Aorta (tissue), 5 donors: ENCODE measurements around the gene GALR2. TPM values are rescaled to one million over a fixed set of nuclear protein-coding genes. Genes with fewer than 3 reads are reported as not detected.

Source experiments
- ATAC-seq: fragments of 200-7000 bp; cut with Tn5 transposase; one replicate; pipeline ENCODE4 v1.9.1; 2022; ENCODE audit warnings: moderate library complexity; ENCODE audit not compliant: low FRiP score
- DNase-seq, 2 donors: peaks; one replicate each; pipeline ENCODE4 v3.0.0-alpha.2; 2020
- H3K27ac ChIP-seq, 2 donors: one replicate each; pipeline ENCODE4 v1.5.1; 2013; ENCODE audit warnings: low read length in 2 of 2, mild to moderate bottlenecking in 2 of 2, moderate library complexity in 2 of 2, control low read depth in 1 of 2, inconsistent platforms in 1 of 2, low read depth in 1 of 2
- H3K27me3 ChIP-seq, 2 donors: one replicate each; pipeline ENCODE4 v1.6.1; 2013; ENCODE audit warnings: control low read depth in 1 of 2, low read length in 1 of 2, mild to moderate bottlenecking in 1 of 2, moderate library complexity in 1 of 2; ENCODE audit not compliant: insufficient read depth in 2 of 2, control insufficient read depth in 1 of 2
- H3K36me3 ChIP-seq, 2 donors: one replicate each; pipeline ENCODE4 v1.6.1; 2013; ENCODE audit warnings: control low read depth in 1 of 2, low read length in 1 of 2, mild to moderate bottlenecking in 1 of 2; ENCODE audit not compliant: insufficient read depth in 2 of 2, control insufficient read depth in 1 of 2
- H3K4me1 ChIP-seq, 2 donors: one replicate each; pipeline ENCODE4 v1.6.1; 2013; ENCODE audit warnings: low read length in 2 of 2, control low read depth in 1 of 2, mild to moderate bottlenecking in 1 of 2, moderate library complexity in 1 of 2; ENCODE audit not compliant: insufficient read depth in 2 of 2, control insufficient read depth in 1 of 2
- H3K4me3 ChIP-seq, 2 donors: one replicate each; pipeline ENCODE4 v1.5.1; 2013; ENCODE audit warnings: low read length in 2 of 2, control low read depth in 1 of 2, mild to moderate bottlenecking in 1 of 2
- H3K9me3 ChIP-seq: one replicate; pipeline ENCODE4 v1.6.1; 2013; ENCODE audit warnings: mild to moderate bottlenecking, low read length; ENCODE audit not compliant: control insufficient read depth
- WGBS, 2 donors: extraction: QIAGEN DNeasy Blood & Tissue Kit; methylation state at CpG; one replicate each; pipeline ENCODE4 v1.1.7; 2013; 5-methylcytosine and 5-hydroxymethylcytosine counted together
- intact Hi-C, 2 donors: fragments of 100-400 bp; cut with DNase I; formaldehyde crosslinking; loops; one replicate each; pipeline versions ENCODE4 v1.14.2 to v1.15.0; 2022
- long read RNA-seq, 2 donors: library from polyadenylated mRNA; unstranded; transcript quantifications; one replicate each; pipeline ENCODE4 v2.0.0, GENCODE V29; 2020 to 2021
- polyA plus RNA-seq, 2 donors: library from polyadenylated mRNA; stranded (reverse); fragments of 200-250 nt; gene quantifications; one replicate each; pipeline ENCODE4 v1.2.3, GENCODE V29; 2013
- total RNA-seq, 2 donors: library from RNA; stranded (reverse); fragmentation: NEBNext Ultra II Directional; extraction: Animal tissue kit (Norgen Biotek cat#: 25700); gene quantifications; one replicate each; pipeline ENCODE4 v1.2.1, GENCODE V29; 2021
- donor health status: healthy with polysubstance abuse.
- donor health status: Bipolar disorder and iron deficiency.
- donor health status: DM: no; HTN: no; CAD: no.
- donor health status: DM: no; HTN: no; CAD: no.
- donor health status: DM: yes; HTN: yes; CAD: no.

Gene GALR2
- total RNA-seq (not detected), polyA plus RNA-seq (not detected)
- long read RNA-seq, donor 1 = 0 reads
- long read RNA-seq, donor 2 = 0 reads

- Histone ChIP-seq H3K9me3 (no peaks in the 10 kb centered on the region), H3K27me3 (no peaks in the 10 kb centered on the region), H3K36me3 (no peaks in the 10 kb centered on the region), H3K27ac (no peak within 1 kb of the TSS), H3K4me1 (no peaks in the 10 kb centered on the region), H3K4me3 (no peak within 1 kb of the TSS)
- DNase-seq (no peak), ATAC-seq (no peak)
- 2% methylated on average over 86 to 92 of the region's 92 CpGs for WGBS, 2 donors
- intact Hi-C loops = no loop called here
Measured at GRCh38 chr17:76074390-76075363, at the start of gene GALR2. Gene GALR2, plus strand, starts transcription at chr17:76074781. Its CDS starts 103 bp downstream, at chr17:76074884.

DNA sequence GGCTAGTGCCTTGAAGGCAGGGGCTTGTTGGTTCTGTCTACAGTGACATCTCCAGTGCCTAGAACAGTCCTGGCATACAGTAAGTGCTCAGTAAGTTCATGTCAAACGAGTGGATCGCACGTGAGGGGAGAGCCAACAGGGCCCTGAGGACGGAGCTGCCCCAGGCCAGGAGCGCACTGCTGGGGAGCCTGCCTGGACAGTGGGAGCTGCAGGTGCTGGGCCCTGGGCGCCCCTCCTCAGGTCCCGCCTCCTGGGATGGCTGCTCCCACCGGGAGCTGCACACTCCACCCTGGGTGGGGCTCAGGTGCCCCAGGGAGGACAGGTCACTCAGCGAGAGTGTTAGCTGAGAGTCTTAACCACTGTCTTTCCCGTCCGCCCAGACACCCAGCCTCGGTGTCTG lies 49.3 kb upstream of the GALR2 start:
- DNase-seq (no peak), ATAC-seq (no peak)
- Histone ChIP-seq H3K27me3 (no peaks in the 10 kb centered on the region), H3K4me1 (no peaks in the 10 kb centered on the region), H3K27ac (no peak overlapping the region), H3K36me3 (no peaks in the 10 kb centered on the region), H3K9me3 (no peaks in the 10 kb centered on the region), H3K4me3 (no peak overlapping the region)
- intact Hi-C loops = no loop called here
- 89 to 91% methylated on average over 12 of the region's 12 CpGs for WGBS, 2 donors

DNA sequence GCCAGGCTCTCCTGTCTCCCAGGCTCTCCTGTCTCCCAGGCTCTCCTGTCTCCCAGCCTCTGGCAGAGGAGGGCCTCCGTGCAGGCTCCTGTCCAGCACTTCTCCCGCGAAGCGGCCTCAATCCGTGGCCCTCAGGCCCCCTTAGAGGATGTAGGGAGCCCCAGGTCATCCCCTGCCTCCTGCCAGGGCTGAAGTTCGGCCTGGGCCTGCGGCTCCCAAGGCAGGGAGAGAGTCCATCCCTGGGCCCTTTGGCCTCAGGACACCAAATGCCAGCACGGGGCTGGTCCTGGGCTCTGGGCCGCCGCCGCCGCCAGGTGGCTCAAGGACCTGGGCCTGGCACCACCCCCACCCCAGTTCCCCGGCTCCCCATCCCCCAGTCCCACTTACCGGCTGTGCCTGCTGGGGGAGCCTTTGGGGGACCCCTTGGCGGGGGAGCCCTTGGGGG lies 47.8 kb upstream of the GALR2 start:
- Histone ChIP-seq H3K27ac (no peak overlapping the region), H3K27me3 (no peaks in the 10 kb centered on the region), H3K36me3 (no peaks in the 10 kb centered on the region), H3K4me3 (no peak overlapping the region), H3K4me1 (no peaks in the 10 kb centered on the region), H3K9me3 (no peaks in the 10 kb centered on the region)
- intact Hi-C loops = no loop called here
- 82 to 83% methylated on average over 15 of the region's 15 CpGs for WGBS, 2 donors
- ATAC-seq (no peak), DNase-seq (no peak)

DNA sequence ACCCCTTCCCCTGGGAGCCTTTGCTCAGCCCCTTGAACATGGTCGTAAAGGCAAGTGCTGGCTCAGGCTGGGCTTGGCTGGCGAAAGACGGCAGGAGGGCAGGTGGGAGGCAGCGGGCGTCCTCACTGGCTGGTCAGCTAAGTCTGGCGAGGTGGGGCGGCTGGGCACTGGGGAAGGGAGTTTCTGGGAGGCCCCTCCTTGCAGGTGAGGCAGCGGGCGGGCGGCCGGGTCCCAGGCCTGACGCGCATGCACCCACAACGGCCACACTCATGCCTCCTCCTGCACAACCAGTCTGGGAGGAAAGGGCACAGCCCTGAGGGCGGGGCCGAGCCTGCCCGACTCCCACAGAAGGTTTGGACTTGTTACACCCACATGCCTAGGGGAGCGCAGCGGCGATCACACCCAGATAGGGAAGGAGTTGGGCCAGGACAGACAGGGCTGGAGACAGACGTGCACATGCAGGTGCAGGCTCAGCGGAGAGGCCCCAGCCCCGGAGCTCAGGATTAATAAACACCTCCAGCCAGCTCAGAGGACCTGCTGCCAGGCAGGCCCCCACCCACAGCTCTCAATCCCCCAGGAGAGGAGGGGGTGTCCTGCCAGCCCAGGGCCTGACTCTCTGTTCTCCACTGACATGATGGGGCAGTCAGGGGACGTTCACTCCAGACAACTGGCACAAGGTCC lies 47.3 kb upstream of the GALR2 start, which contains the start of gene EVPL:
Gene EVPL, minus strand, starts transcription at position 148 of the 681 bp plus-strand sequence. Its CDS starts 108 bp downstream, at position 40.
- H3K36me3 ChIP-seq = no peaks in the 10 kb centered on the region
- H3K27me3 ChIP-seq = no peaks in the 10 kb centered on the region
- intact Hi-C loops = no loop called here
- WGBS, 2 donors = 81 to 83% methylated on average over 17 to 24 of the region's 24 CpGs
- no peak within 1 kb of the TSS for H3K27ac ChIP-seq
- H3K4me3 ChIP-seq = no peak within 1 kb of the TSS
- ATAC-seq (no peak), DNase-seq (no peak)
- no peaks in the 10 kb centered on the region for H3K9me3 ChIP-seq
- no peaks in the 10 kb centered on the region for H3K4me1 ChIP-seq

DNA sequence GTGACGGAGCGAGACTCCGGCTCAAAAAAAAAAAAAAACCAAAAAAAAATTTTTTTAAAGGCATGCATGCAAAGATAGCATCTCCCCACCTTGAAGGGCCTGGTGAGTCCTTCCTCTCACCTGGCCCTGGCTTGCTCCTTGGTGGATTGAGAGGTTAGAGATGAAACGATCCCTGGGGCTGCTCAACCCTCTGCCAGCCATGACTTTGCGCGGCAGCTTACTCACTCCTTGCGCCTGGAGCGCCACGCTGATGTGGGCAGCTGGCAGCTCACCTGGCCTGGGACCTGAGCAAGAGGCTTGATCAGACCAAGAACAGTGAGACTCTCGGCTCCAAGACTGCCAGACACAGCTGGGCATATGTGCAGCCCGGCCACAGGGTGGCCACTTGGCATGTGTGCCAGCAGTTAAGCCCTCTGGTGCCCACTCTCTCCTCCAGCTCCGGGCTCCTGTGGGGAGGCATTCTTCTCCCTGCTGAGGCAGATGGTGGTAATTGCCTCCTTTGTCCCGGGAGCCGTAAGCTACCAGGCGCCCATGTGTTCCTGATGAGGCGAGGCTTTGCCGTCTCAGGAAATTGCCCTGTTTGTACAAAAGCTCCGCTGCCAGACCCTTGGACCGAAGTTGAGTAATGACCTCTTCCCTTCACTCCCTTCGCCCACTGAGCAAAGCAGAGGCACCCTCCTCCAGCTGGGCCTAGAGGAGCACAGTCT lies 42.4 kb upstream of the GALR2 start:
- Histone ChIP-seq H3K27ac (no peak overlapping the region), H3K36me3 (no peaks in the 10 kb centered on the region), H3K27me3 (no peaks in the 10 kb centered on the region), H3K9me3 (no peaks in the 10 kb centered on the region), H3K4me1 (no peaks in the 10 kb centered on the region), H3K4me3 (no peak overlapping the region)
- intact Hi-C loops = no loop called here
- 69% methylated on average over 20 of the region's 20 CpGs for WGBS, 2 donors
- no peak for DNase-seq
- ATAC-seq = no peak

- Histone ChIP-seq H3K9me3 (no peaks in the 10 kb centered on the region), H3K4me1 (no peaks in the 10 kb centered on the region), H3K27ac (no peak overlapping the region), H3K27me3 (no peaks in the 10 kb centered on the region), H3K4me3 (no peak overlapping the region), H3K36me3 (no peaks in the 10 kb centered on the region)
- DNase-seq = no peak
- intact Hi-C loops = no loop called here
- 90 to 92% methylated on average over 5 of the region's 5 CpGs for WGBS, 2 donors
- no peak for ATAC-seq
Measured at GRCh38 chr17:76032780-76033108, 41.8 kb upstream of the GALR2 start.

DNA sequence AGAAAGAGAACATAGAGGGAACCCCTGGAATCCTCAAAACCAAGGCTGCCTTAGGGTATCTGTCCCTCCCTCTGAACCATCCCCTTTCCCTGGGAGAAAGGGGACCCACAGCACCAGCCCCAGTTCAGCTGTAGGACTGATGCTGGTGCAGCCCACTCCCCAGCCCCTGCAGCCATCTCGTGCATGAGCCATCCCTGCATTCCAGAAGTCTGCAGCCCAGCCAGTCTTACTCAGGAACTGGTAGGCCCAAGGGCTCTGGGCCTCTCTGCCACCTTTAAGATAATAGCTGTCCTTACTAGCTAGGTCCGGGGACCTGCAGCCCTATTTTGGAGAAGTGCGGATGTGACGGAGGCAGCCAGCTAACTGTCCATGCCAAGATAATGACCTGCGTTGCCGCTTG lies 41.4 kb upstream of the GALR2 start:
- DNase-seq (no peak), ATAC-seq (no peak)
- Histone ChIP-seq H3K27ac (no peak overlapping the region), H3K27me3 (no peaks in the 10 kb centered on the region), H3K36me3 (no peaks in the 10 kb centered on the region), H3K9me3 (no peaks in the 10 kb centered on the region), H3K4me1 (no peaks in the 10 kb centered on the region), H3K4me3 (no peak overlapping the region)
- intact Hi-C loops = no loop called here
- WGBS, 2 donors = 97% methylated on average over 6 of the region's 6 CpGs

DNA sequence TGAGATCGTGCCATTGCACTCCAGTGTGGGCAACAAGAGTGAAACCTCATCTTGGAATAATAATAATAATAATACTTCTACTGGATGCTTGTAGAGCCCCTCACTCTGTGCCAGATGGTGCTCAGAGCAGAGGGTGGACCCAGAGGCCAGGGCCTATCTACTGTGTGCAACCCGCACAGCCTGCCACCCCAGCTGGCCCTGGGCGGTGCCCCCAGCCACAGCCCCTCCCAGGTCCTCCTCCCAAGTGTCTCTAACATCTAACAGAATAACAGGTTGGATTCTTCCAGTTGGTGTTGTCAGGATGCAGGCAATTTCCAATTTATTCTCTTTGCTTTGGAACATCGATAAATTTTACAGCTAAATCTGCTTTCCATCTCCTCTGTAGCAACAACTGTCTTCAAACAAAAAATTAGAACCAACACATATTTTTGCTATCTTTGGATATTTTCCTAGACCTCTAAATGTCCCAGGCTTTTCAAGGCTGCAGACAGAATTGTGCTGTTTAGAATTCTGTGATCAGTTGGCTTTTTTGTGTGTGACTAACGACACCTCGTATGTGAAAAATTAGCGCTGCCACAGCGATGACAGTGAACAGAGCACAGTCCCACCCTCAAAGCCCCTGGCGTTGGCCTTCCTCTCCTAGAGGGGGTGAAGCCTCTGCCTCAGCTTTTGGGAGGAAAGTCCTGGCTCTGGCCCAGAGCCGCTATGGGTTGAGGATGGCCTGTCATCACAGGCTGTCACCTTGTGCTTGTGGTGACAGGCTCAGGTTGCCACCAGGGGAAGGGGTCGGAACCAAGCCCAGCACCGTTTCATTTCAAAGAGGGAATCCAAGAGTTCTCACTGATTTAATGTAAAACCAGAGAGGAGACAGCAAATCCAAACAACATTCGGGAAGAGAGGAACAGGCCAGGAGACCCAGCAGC lies 39.9 kb upstream of the GALR2 start:
- 45 to 53% methylated on average over 13 of the region's 13 CpGs for WGBS, 2 donors
- no peaks in the 10 kb centered on the region for H3K4me1 ChIP-seq
- H3K27ac ChIP-seq = no peak overlapping the region
- DNase-seq (no peak), ATAC-seq (no peak)
- no peaks in the 10 kb centered on the region for H3K9me3 ChIP-seq
- H3K4me3 ChIP-seq = no peak overlapping the region
- intact Hi-C loops = no loop called here
- peaks cover 0 to 3% of the 10 kb centered on the region in 2 donors for H3K36me3 ChIP-seq
- H3K27me3 ChIP-seq = no peaks in the 10 kb centered on the region
